Uterus (tissue), 2 donors: ENCODE results near the gene KRTAP2-3.

ENCODE experiments used
- CTCF ChIP-seq, 4 experiments: fragments of 200-600 bp in 2 of 4; fragments of 450-650 bp in 2 of 4; sonication (generic) in 2 of 4; IDR thresholded peaks; one replicate each; pipeline ENCODE4 v1.5.1; 2016 to 2019; ENCODE audit warnings: antibody characterized with exemption in 4 of 4, mild to moderate bottlenecking in 2 of 4, moderate library complexity in 1 of 4
- POLR2A ChIP-seq, 2 donors: fragments of 450-650 bp; IDR thresholded peaks; one replicate each; pipeline ENCODE4 v1.6.1; 2016; ENCODE audit warnings: antibody characterized with exemption in 2 of 2, mild to moderate bottlenecking in 1 of 2, moderate library complexity in 1 of 2

DNA sequence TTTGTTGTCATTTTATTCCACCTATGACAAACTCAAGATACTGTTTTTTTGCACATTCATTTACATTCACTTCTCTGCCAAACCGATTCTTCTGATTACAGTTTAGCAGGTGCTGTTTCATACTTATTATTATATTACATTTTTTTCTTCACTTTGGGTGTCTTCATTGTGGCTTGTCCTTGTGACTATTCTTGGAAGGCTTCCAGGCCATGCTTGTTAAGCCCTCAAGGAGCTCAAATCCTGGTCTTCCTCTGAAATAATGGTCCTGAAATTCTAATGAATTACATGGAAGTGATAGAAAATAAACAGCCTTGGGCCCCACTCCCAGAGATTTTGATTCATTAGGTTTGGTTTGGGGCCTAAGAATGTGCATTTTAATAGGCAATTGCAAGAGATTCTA, 4.4 kb upstream of the KRTAP2-3 start:
- TF ChIP-seq CTCF (IDR thresholded peaks at IDR 0.05) (no peak), POLR2A (IDR thresholded peaks at IDR 0.05) (no peak)
